ENCODE measurements around the gene SF1. TPM values are rescaled to one million over a fixed set of nuclear protein-coding genes. Genes with fewer than 3 reads are reported as not detected.

SF1 gene
- total and polyA plus RNA-seq, 2 experiments from 2014 or later = 138 to 163 TPM

GRCh38 chr11:64744544-64745188 lies 33.7 kb downstream of the SF1 start:
- Histone ChIP-seq H3K27ac (no peak overlapping the region), H3K79me2 (no peaks in the 10 kb centered on the region), H3K27me3 (peaks cover 61% of the 10 kb centered on the region), H4K20me1 (ENCODE audit: insufficient read depth, poor library complexity, severe bottlenecking) (no peaks in the 10 kb centered on the region), H3K4me1 (ENCODE audit: insufficient read depth) (peaks cover 34% of the 10 kb centered on the region), H2AFZ (peak overlapping the region; percentile 40), H3K9me3 (ENCODE audit: low read depth) (no peaks in the 10 kb centered on the region), H3K36me3 (replicated peaks; ENCODE audit: insufficient read depth, low read depth) (no peaks in the 10 kb centered on the region), H3K4me3 (no peak overlapping the region), H3K9me2 (replicated peaks; ENCODE audit: insufficient read depth) (no peaks in the 10 kb centered on the region), H3K4me2 (peak overlapping the region; percentile 90)
- WGBS (ENCODE audit: low lambda C conversion rate, missing lambda C conversion rate) = no CpG with 5 or more reads among the region's 89 CpGs
- DNase-seq (ENCODE audit: low spot score) = no peak
- TF ChIP-seq EZH2 (IDR thresholded peaks at IDR 0.05; ENCODE audit: borderline replicate concordance) = peak; percentile 1
- TF ChIP-seq EZH2phosphoT487 (IDR thresholded peaks at IDR 0.05; ENCODE audit: low read depth, severe bottlenecking, unreplicated experiment) = no peak

DNA sequence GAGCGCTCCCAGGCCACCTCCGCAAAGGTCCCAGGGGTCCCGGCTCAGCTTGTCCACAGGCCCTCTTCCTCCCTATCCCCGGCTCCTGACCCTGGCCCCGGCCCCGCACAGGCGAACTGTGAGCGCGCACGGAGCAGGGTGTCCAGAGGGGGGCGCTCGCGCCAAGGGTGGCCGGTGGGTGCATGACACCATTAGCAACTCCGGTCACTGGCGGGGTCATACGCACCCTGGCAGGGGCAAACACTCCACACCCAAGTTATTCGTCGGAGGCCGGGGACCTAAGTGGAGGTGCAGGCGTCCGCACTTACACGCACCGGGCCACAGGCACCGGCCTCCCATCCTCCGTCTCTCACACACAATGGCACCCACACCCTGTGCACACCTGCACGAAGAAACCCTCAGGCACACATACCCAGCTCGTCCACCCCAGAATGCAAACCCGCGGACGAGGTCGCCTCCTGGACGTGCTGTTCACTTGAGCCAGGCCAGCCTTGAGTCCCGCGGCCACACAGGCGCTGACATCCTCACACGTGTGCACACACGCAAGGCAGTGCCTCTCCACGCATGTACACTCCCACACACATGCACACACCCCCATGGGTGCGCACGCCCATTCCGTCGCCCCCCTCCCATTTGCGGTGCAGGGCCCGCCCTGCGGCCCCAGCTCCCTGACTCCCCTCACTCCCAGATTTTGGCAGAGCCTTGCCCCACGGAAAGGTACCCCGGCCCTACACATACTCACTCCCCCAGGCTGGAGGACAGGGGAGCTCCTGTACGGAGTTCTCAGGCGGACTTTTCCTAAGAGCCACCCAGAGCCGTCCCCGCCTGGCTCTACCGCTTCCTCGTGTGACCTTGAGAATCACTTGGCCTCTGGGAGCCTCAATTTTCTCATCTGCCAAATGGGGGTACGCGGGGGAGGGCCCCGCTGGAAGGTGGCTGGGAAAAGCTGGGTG lies 34.5 kb downstream of the SF1 start, which contains the start of gene RASGRP2:
TSS of gene RASGRP2 (minus strand) at position 552 of the 953 bp plus-strand sequence. CDS start 1,276 bp downstream, outside the sequence.
- TF ChIP-seq EZH2phosphoT487 (IDR thresholded peaks at IDR 0.05; ENCODE audit: low read depth, severe bottlenecking, unreplicated experiment) (peak; percentile 43), CTCF (IDR thresholded peaks at IDR 0.05; ENCODE audit: poor library complexity) (peak; percentile 56), EZH2 (IDR thresholded peaks at IDR 0.05; ENCODE audit: borderline replicate concordance) (no peak)
- 7% methylated on average over 50 of the region's 57 CpGs for WGBS (ENCODE audit: low lambda C conversion rate, missing lambda C conversion rate)
- H3K4me2 ChIP-seq = peak within 1 kb of the TSS; percentile 90
- peaks cover 61% of the 10 kb centered on the region for H3K27me3 ChIP-seq
- no peaks in the 10 kb centered on the region for H3K79me2 ChIP-seq
- H4K20me1 ChIP-seq (ENCODE audit: insufficient read depth, poor library complexity, severe bottlenecking) = no peaks in the 10 kb centered on the region
- H2AFZ ChIP-seq = no peak within 1 kb of the TSS
- DNase-seq (ENCODE audit: low spot score) = peak; percentile 58
- no peaks in the 10 kb centered on the region for H3K9me3 ChIP-seq (ENCODE audit: low read depth)
- no peaks in the 10 kb centered on the region for H3K9me2 ChIP-seq (replicated peaks; ENCODE audit: insufficient read depth)
- H3K4me3 ChIP-seq = no peak within 1 kb of the TSS
- H3K36me3 ChIP-seq (replicated peaks; ENCODE audit: insufficient read depth, low read depth) = no peaks in the 10 kb centered on the region
- H3K27ac ChIP-seq = no peak within 1 kb of the TSS
- H3K4me1 ChIP-seq (ENCODE audit: insufficient read depth) = peaks cover 34% of the 10 kb centered on the region

DNA sequence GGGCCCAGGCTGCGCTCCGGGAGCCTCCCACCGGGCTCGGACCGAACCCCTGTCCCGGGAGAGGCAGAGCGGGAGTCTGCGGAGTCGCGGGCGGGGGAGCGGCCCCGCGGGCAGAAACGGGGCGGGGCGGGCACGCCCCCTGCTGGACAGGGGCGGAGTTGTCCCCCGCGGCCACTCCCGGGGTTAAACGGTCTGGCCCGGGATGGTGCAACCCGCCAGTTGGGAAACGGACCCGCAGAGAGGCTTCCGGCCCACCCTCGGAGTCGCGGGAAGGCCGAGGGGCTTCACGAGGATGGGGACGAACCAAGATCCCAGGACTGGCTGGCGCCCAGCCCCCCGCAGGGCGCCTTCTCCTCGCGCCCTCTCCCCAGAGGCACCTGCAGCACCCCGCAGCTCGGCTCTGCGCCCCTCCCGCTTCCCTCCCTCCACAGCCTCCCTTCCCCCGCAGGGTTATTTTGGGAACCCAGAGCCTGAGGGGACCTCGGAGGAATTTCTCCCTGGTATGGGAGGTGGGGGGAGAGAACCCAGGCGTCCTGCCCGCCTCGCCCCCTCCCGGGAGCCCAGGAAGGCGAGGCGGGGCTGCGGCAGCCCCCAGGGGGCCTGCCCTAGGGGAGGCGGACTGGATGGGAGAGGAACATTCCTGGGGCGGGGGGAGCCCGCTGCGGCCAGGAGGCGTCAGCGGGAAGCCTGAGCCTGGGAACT lies 35.3 kb downstream of the SF1 start:
- peaks cover 61% of the 10 kb centered on the region for H3K27me3 ChIP-seq
- DNase-seq (ENCODE audit: low spot score) = peak; percentile 71
- peaks cover 34% of the 10 kb centered on the region for H3K4me1 ChIP-seq (ENCODE audit: insufficient read depth)
- 2% methylated on average over 26 of the region's 58 CpGs for WGBS (ENCODE audit: low lambda C conversion rate, missing lambda C conversion rate)
- no peaks in the 10 kb centered on the region for H3K9me2 ChIP-seq (replicated peaks; ENCODE audit: insufficient read depth)
- peak overlapping the region; percentile 90 for H3K4me2 ChIP-seq
- H3K9me3 ChIP-seq (ENCODE audit: low read depth) = no peaks in the 10 kb centered on the region
- H3K4me3 ChIP-seq = peak overlapping the region; percentile 33
- no peaks in the 10 kb centered on the region for H3K36me3 ChIP-seq (replicated peaks; ENCODE audit: insufficient read depth, low read depth)
- H3K79me2 ChIP-seq = no peaks in the 10 kb centered on the region
- H2AFZ ChIP-seq = peak overlapping the region; percentile 49
- H3K27ac ChIP-seq = no peak overlapping the region
- H4K20me1 ChIP-seq (ENCODE audit: insufficient read depth, poor library complexity, severe bottlenecking) = no peaks in the 10 kb centered on the region
- TF ChIP-seq EZH2phosphoT487 (IDR thresholded peaks at IDR 0.05; ENCODE audit: low read depth, severe bottlenecking, unreplicated experiment) (no peak), CTCF (IDR thresholded peaks at IDR 0.05; ENCODE audit: poor library complexity) (peak; percentile 81), EZH2 (IDR thresholded peaks at IDR 0.05; ENCODE audit: borderline replicate concordance) (peak; percentile 61)
